Activated CD4-positive, alpha-beta T cell treated with anti-CD3 and anti-CD28 coated beads, Interleukin-2, amount 50 U/mL, for 4 hours (primary cell): ENCODE results near the gene FBXL22.
"Not testable (repeated sequence)": the region's sequence is repeated elsewhere in the genome, so short reads cannot be mapped to it uniquely, and the experiment has no call there.

Source experiments
- DNase-seq, 2 experiments: peaks; one replicate each; pipeline ENCODE4 v3.0.0-alpha.2; 2020

Gene FBXL22

GRCh38 chr15:63617627-63618026 is 20.4 kb downstream of the FBXL22 start:
- DNase-seq: not testable (repeated sequence)

DNA sequence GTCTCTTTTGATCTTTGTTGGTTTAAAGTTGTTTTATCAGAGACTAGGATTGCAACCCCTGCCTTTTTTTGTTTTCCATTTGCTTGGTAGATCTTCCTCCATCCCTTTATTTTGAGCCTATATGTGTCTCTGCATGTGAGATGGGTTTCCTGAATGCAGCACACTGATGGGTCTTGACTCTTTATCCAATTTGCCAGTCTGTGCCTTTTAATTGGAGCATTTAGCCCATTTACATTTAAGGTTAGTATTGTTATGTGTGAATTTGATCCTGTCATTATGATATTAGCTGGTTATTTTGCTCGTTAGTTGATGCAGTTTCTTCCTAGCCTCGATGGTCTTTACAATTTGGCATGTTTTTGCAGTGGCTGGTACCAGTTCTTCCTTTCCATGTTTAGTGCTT is 23.6 kb downstream of the FBXL22 start:
- DNase-seq: not testable (repeated sequence)

- no peak for DNase-seq
Measured at GRCh38 chr15:63623232-63623969, 26.2 kb downstream of the FBXL22 start.

- no peak for DNase-seq
Measured at GRCh38 chr15:63626955-63627354, 29.8 kb downstream of the FBXL22 start.

- no peak for DNase-seq
Measured at GRCh38 chr15:63628123-63628822, 31.1 kb downstream of the FBXL22 start.

- no peak for DNase-seq
Measured at GRCh38 chr15:63630036-63630751, 33.0 kb downstream of the FBXL22 start.

DNA sequence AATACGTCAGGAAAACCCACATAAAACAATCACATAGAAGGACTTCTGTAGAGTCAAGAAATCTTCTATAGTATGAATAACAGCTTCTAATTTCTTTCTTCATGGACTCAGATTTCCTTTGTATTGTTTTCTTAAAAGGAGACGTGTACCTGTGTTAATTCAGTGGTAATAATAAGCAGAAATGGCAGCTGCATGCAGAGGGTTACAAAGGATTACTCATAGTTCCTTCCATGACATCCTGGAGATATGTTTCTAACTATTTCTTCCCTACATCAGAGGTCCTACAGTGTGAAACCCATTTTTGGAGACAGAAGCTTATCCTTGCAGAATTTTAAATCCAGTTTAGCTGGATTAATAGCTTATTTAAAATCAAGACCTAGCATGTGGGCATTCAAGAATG is 36.1 kb downstream of the FBXL22 start:
- no peak for DNase-seq

DNA sequence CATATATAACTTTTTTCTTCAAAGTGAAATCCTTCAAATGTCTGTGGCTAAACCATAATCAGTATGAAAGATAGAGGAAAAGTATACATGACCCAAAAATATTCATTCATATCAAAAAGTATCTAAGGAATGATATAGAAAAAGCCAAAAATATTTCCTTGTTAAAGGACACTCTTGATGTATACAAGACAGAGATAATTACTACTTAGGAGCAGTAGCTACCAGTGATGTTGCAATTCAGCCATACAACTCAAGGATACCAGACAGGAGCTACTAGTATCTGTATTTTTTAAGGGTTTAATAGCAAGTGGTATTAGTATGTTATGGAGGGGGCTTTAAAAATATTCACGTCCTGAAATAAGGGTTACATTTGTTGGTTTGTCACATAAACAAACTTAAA is 37.0 kb downstream of the FBXL22 start:
- no peak for DNase-seq

- no peak for DNase-seq
Measured at GRCh38 chr15:63636518-63637061, 39.4 kb downstream of the FBXL22 start.

- no peak for DNase-seq
Measured at GRCh38 chr15:63638839-63639238, 41.7 kb downstream of the FBXL22 start.

- DNase-seq: no peak
Measured at GRCh38 chr15:63640146-63640545, 43.0 kb downstream of the FBXL22 start.
